Measurements from ENCODE around the gene IFNAR1.

IFNAR1 gene

DNA sequence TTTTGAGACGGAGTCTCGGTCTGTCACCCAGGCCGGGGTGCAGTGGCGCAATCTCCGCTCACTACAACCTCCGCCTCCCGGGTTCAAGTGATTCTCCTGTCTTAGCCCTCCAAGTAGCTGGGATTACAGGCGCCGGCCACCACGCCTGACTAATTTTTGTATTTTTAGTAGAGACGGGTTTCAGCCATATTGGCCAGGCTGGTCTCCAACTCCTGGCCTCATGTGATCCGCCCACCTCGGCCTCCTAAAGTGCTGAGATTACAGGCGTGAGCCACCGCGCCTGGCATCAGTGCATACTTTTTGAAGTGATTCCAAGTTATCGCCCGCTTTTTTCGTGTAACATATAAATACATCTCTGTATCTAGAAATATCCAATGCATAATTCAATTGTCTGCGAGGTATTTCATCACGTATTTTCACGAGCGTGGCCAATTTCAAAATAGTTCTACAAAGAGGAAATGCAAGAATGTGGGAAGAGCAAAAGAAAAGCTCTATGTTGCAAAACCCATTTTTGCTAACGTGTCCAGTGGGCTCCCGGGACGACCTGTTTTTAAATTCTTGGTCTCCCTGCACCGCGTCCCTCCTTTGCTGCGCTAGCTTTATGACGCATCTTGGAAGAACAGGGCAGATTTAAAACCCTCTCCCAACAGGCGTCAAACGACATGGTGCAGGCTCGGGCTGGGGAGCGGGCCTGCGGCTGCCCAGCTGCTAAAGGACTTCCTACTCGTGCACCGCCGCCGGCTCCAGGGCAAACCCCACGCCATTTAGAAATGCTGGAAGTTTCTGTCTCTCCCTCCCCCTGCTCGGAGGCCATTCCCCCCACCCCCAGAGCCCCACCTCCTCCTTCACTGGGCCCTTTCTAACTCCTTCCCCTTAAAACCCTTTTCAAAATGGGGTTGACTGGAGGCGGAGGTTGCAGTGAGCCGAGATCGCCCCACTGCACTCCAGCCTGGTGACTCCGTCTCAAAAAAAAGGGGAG is 77.5 kb downstream of the IFNAR1 start:
- peak overlapping the region; percentile 70 for H3K4me2 ChIP-seq (ENCODE audit: low read length)
- no peaks in the 10 kb centered on the region for H3K9me2 ChIP-seq (ENCODE audit: low read depth, low read length)
- H3F3A ChIP-seq (ENCODE audit: insufficient read depth, low read length), result no peaks in the 10 kb centered on the region; the same call in 1 of the 2 replicates
- peak overlapping the region; percentile 31 for H2AFZ ChIP-seq (ENCODE audit: low read length)
- peaks cover 39% of the 10 kb centered on the region for H3K79me2 ChIP-seq (ENCODE audit: insufficient read depth, low read length)
- H3K27ac ChIP-seq (ENCODE audit: low read depth, low read length, poor library complexity, severe bottlenecking), result peak overlapping the region; percentile 84
- H3K36me3 ChIP-seq (ENCODE audit: insufficient read depth, low read length), result peaks cover 12% of the 10 kb centered on the region; the same call in 1 of the 2 replicates
- H3K9ac ChIP-seq (ENCODE audit: low read length), result peak overlapping the region; percentile 83
- H3K4me1 ChIP-seq (ENCODE audit: insufficient read depth, low read length, severe bottlenecking), result peaks cover 47% of the 10 kb centered on the region
- TF ChIP-seq, protein P1, sequence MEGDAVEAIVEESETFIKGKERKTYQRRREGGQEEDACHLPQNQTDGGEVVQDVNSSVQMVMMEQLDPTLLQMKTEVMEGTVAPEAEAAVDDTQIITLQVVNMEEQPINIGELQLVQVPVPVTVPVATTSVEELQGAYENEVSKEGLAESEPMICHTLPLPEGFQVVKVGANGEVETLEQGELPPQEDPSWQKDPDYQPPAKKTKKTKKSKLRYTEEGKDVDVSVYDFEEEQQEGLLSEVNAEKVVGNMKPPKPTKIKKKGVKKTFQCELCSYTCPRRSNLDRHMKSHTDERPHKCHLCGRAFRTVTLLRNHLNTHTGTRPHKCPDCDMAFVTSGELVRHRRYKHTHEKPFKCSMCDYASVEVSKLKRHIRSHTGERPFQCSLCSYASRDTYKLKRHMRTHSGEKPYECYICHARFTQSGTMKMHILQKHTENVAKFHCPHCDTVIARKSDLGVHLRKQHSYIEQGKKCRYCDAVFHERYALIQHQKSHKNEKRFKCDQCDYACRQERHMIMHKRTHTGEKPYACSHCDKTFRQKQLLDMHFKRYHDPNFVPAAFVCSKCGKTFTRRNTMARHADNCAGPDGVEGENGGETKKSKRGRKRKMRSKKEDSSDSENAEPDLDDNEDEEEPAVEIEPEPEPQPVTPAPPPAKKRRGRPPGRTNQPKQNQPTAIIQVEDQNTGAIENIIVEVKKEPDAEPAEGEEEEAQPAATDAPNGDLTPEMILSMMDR (IDR thresholded peaks at IDR 0.05; ENCODE audit: low read length), result no peak
- no peak for TF ChIP-seq EZH2 (IDR thresholded peaks at IDR 0.05; ENCODE audit: borderline replicate concordance, low read length)
- no peaks in the 10 kb centered on the region for H3K9me3 ChIP-seq (ENCODE audit: low read length)
- no peaks in the 10 kb centered on the region for H3K27me3 ChIP-seq (ENCODE audit: insufficient read depth, low read length)
- no peaks in the 10 kb centered on the region for H4K20me1 ChIP-seq (ENCODE audit: insufficient read depth, low read length)
- H3K4me3 ChIP-seq (ENCODE audit: low read depth, low read length, poor library complexity, severe bottlenecking), result peak overlapping the region; percentile 98

- H3K27ac ChIP-seq (ENCODE audit: low read depth, low read length, poor library complexity, severe bottlenecking), result peak within 1 kb of the TSS; percentile 94
- H3K4me3 ChIP-seq (ENCODE audit: low read depth, low read length, poor library complexity, severe bottlenecking), result peak within 1 kb of the TSS; percentile 98
- no peaks in the 10 kb centered on the region for H3K9me2 ChIP-seq (ENCODE audit: low read depth, low read length)
- H4K20me1 ChIP-seq (ENCODE audit: insufficient read depth, low read length), result no peaks in the 10 kb centered on the region
- peaks cover 47% of the 10 kb centered on the region for H3K79me2 ChIP-seq (ENCODE audit: insufficient read depth, low read length)
- H3F3A ChIP-seq (ENCODE audit: insufficient read depth, low read length), result no peaks in the 10 kb centered on the region; the same call in 1 of the 2 replicates
- TF ChIP-seq, protein P1 (IDR thresholded peaks at IDR 0.05; ENCODE audit: low read length), result no peak
- no peak for TF ChIP-seq EZH2 (IDR thresholded peaks at IDR 0.05; ENCODE audit: borderline replicate concordance, low read length)
- peak within 1 kb of the TSS; percentile 100 for H3K9ac ChIP-seq (ENCODE audit: low read length)
- no peaks in the 10 kb centered on the region for H3K27me3 ChIP-seq (ENCODE audit: insufficient read depth, low read length)
- H3K9me3 ChIP-seq (ENCODE audit: low read length), result no peaks in the 10 kb centered on the region
- peak within 1 kb of the TSS; percentile 31 for H2AFZ ChIP-seq (ENCODE audit: low read length)
- H3K4me2 ChIP-seq (ENCODE audit: low read length), result peak within 1 kb of the TSS; percentile 100
- peaks cover 48% of the 10 kb centered on the region for H3K4me1 ChIP-seq (ENCODE audit: insufficient read depth, low read length, severe bottlenecking)
- peaks cover 15% of the 10 kb centered on the region; the same call in 1 of the 2 replicates for H3K36me3 ChIP-seq (ENCODE audit: insufficient read depth, low read length)
Measured at GRCh38 chr21:33403128-33403785, 78.5 kb downstream of the IFNAR1 start, which contains the start of gene IFNGR2. Gene IFNGR2 (plus strand): TSS chr21:33403413. CDS start chr21:33403544, 131 bp downstream.

GRCh38 chr21:33403786-33404585 is 79.2 kb downstream of the IFNAR1 start:
- Histone ChIP-seq H3K36me3 (ENCODE audit: insufficient read depth, low read length) (peaks cover 20% of the 10 kb centered on the region; the same call in 1 of the 2 replicates), H4K20me1 (ENCODE audit: insufficient read depth, low read length) (no peaks in the 10 kb centered on the region), H3K9me3 (ENCODE audit: low read length) (no peaks in the 10 kb centered on the region), H3K27me3 (ENCODE audit: insufficient read depth, low read length) (no peaks in the 10 kb centered on the region), H3K4me3 (ENCODE audit: low read depth, low read length, poor library complexity, severe bottlenecking) (peak overlapping the region; percentile 98), H3K9me2 (ENCODE audit: low read depth, low read length) (no peaks in the 10 kb centered on the region), H3F3A (ENCODE audit: insufficient read depth, low read length) (no peaks in the 10 kb centered on the region; the same call in 1 of the 2 replicates), H3K4me1 (ENCODE audit: insufficient read depth, low read length, severe bottlenecking) (peaks cover 48% of the 10 kb centered on the region), H3K27ac (ENCODE audit: low read depth, low read length, poor library complexity, severe bottlenecking) (peak overlapping the region; percentile 94), H3K79me2 (ENCODE audit: insufficient read depth, low read length) (peaks cover 53% of the 10 kb centered on the region), H2AFZ (ENCODE audit: low read length) (no peak overlapping the region), H3K9ac (ENCODE audit: low read length) (peak overlapping the region; percentile 100), H3K4me2 (ENCODE audit: low read length) (peak overlapping the region; percentile 100)
- no peak for TF ChIP-seq EZH2 (IDR thresholded peaks at IDR 0.05; ENCODE audit: borderline replicate concordance, low read length)
- TF ChIP-seq, protein P1 (IDR thresholded peaks at IDR 0.05; ENCODE audit: low read length), result no peak

Data from OCI-LY1 (cell line).